NCI-H1417 (cell line): Measurements from ENCODE around the gene PHACTR3.

ENCODE experiments used
- DNase-seq, 3 experiments: peaks; one replicate each; lab custom pipeline; 2025; lab: John Stamatoyannopoulos, UW

PHACTR3 gene

GRCh38 chr20:59794555-59794954 is 190.2 kb downstream of the PHACTR3 start:
- DNase-seq: no peak

GRCh38 chr20:59800309-59800708 is 196.0 kb downstream of the PHACTR3 start:
- no peak for DNase-seq

- DNase-seq: no peak
Measured at GRCh38 chr20:59802018-59802417, 197.7 kb downstream of the PHACTR3 start.

GRCh38 chr20:59802471-59803221 is 198.3 kb downstream of the PHACTR3 start:
- DNase-seq: no peak

- DNase-seq: no peak
Measured at GRCh38 chr20:59804347-59804746, 200.0 kb downstream of the PHACTR3 start.

GRCh38 chr20:59804871-59805665 is 200.7 kb downstream of the PHACTR3 start:
- DNase-seq: no peak

- DNase-seq: no peak
Measured at GRCh38 chr20:59805786-59806577, 201.6 kb downstream of the PHACTR3 start.

GRCh38 chr20:59806578-59806975 is 202.2 kb downstream of the PHACTR3 start:
- no peak for DNase-seq

GRCh38 chr20:59807909-59808728 is 203.8 kb downstream of the PHACTR3 start:
- no peak for DNase-seq

GRCh38 chr20:59808729-59809381 is 204.5 kb downstream of the PHACTR3 start:
- no peak for DNase-seq

GRCh38 chr20:59809630-59810448 is 205.5 kb downstream of the PHACTR3 start:
- DNase-seq: no peak

GRCh38 chr20:59810449-59811187 is 206.3 kb downstream of the PHACTR3 start:
- peak in 1 of 3 experiments; percentile 48 for DNase-seq

GRCh38 chr20:59811681-59812171 is 207.4 kb downstream of the PHACTR3 start:
- DNase-seq: peak in 1 of 3 experiments; percentile 22

GRCh38 chr20:59812286-59813125 is 208.2 kb downstream of the PHACTR3 start:
- DNase-seq: peak in 1 of 3 experiments; percentile 34

- DNase-seq: peak in 1 of 3 experiments; percentile 8
Measured at GRCh38 chr20:59813126-59813947, 209.0 kb downstream of the PHACTR3 start.

- DNase-seq: no peak
Measured at GRCh38 chr20:59813948-59814839, 209.9 kb downstream of the PHACTR3 start.
